Mesenteric fat pad (tissue), 1 donor: ENCODE results near the gene PDLIM5. TPM values are rescaled to one million over a fixed set of nuclear protein-coding genes. Genes with fewer than 3 reads are reported as not detected.
"Not testable (repeated sequence)": the region's sequence is repeated elsewhere in the genome, so short reads cannot be mapped to it uniquely, and the experiment has no call there.

Source experiments
- DNase-seq: peaks from one replicate; pipeline ENCODE4 v3.0.0-alpha.2; 2020; ENCODE audit warnings: low spot score
- total RNA-seq: library from RNA; stranded (reverse); fragmentation: NEBNext Ultra II Directional; extraction: Animal tissue kit (Norgen Biotek cat#: 25700); gene quantifications from one replicate; pipeline ENCODE4 v1.2.1, GENCODE V29; 2021
- donor health status: DM: yes; HTN: yes; CAD: no.

The PDLIM5 gene
- total RNA-seq, 1 donor from 2014 or later = 125 TPM

DNA sequence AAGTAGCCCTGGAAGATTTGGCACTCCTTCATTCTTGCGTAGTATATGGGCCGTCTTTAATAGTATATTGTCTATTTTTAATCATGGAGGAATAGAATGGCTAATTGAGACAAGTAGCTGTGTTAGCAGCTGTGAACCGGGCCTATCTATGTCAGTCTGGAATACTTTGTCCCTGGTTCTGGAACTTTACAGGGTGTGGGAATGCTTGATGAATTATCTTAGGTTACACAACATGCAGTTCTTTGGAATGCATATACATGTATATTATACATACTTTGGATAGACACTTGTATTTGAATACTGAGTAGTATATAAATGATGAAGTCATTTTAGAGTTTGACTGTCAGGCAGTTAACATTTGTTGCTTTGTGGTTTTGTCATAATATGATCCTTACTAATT lies 37.4 kb downstream of the PDLIM5 start:
- no peak for DNase-seq

DNA sequence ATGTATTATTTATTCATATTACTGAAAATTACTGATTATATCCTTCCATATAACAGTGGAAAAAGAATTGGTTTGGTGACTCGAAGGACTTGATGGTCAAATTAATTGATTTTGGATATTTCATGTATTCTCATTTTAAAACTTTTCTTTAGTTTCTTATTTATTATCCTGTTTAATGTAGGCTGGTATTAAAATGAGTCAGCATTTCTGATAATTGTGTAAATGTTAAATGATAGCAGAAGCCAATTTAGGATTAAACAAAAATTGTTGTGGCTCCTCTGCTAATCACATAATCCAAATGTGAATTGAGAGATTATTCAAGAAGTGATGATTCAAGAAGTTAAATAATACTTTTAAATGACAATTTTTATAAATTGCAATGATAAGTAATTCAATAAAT lies 38.7 kb downstream of the PDLIM5 start:
- DNase-seq = no peak

DNA sequence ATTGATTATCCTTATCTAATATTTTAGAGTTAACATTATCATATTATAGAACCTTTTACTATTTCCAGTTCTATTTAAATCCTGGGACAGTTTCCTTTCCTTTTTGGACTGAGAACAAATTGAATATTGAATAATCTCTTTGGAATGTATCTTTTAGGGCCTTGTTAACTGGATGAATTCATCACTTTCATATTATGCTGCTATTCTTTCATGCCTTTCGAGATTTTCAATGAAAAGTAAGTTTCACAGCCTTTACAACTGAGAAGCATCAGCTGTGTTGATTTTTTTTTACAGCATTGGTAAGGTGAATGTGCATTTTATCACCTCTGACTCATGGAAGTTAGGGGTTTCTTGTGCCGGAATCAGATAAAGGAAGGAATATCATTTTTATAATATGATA lies 39.6 kb downstream of the PDLIM5 start:
- DNase-seq = no peak

DNA sequence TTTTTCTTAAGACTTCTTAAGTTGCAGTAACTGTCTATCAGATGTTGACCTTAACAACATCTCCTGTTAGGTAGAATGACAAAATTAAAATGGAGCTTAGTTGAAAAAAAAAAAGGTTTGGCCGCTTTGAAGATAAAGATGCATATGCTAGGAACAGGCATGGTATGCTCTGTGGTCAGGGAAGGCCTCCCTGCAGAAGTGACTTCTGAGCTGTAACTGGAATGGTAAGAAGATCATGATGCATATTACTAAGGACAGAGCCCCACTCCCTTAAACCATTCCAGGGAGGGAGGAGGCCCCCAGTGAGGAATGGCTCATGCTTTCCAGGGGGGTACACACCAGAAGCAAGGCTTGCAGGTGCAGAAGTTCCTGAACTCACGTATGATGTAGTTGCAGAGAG lies 43.7 kb downstream of the PDLIM5 start:
- no peak for DNase-seq

DNA sequence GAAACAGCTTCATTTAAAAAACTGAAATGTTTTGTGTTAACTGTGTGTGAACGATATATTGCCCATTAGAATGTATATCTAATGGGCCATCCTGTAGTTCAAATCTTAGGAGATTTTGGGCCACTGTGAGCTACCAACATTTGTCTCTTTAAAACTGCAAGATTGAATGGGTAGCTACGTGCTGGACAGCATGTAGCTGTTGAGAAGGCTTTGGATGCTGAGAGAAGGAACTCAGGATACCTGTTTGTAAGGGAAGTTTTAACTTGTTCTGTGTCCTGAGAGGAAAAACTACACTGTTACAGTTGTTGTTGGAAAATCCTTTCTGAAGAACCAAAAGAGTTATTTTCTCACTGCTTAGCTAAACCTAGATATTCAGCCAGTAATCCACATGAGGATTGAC lies 45.9 kb downstream of the PDLIM5 start:
- no peak for DNase-seq

DNA sequence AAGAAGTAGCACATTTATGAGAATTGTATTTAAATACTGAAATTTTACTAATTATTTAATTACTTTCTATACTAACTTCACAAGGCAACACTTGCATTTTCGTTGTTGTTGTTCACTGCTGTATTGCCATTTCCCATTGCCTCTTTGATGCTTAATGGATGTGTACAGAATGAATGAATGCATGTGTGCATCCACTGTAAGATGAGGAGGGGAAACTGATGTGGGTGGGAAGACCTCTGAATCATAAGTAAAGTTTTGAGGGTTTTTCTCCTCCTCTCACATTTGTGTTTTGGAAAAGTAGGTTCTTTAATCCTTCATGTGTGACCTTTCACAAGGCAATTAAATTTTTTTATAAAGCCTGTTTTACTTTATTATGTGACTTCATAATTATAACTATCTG lies 46.8 kb downstream of the PDLIM5 start:
- no peak for DNase-seq

DNA sequence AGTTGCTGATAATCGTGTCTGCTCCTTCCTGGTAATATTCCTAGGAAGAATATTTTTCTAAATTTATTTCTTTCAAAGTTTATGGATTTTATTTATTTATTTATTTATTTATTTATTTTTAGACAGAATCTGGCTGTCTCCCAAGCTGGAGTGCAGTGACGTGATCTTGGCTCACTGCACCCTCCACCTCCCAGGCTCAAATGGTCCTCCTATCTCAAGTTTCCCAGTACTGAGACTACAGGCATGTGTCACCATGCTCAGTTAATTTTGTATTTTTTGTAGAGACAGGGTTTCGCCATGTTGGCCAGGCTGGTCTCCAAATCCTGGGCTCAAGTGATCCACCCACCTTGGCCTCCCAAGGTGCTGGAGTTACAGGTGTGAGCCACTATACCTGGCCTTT lies 48.9 kb downstream of the PDLIM5 start:
- DNase-seq = no peak

DNA sequence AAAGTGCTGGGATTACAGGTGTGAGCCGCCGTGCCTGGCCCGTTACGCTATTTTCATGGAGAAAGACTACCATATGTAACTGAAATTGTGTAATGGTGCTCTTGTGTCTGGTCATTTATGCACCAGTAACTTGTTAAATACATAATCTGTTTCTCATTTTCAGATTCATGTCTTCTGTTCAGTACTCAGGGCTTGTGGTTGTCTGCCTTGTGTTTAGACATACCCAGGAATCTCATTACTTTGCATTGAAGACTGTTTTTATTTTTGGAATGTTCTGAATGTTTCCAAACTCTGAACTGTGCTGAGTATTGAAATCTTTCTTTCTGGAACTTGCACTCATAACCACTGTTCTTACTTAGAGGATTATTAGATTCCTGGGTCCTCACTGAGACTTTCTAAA lies 52.8 kb downstream of the PDLIM5 start:
- no peak for DNase-seq

DNA sequence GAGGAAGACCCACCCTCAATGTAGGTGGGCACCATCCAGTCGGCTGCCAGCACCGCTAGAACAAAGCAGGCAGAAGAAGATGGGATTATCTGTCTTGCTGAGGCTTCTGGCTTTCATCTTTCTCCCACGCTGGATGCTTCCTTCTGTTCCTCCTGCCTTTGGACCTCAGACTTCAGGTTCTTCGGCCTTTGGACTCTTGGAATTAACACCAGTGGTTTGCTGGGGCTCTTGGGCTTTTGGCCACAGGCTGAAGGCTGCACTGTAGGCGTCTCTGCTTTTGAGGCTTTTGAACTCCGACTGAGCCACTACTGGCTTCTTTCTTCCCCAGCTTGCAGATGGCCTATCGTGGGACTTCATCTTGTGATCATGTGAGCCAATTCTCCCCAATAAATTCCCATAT lies 55.1 kb downstream of the PDLIM5 start:
- DNase-seq = no peak

DNA sequence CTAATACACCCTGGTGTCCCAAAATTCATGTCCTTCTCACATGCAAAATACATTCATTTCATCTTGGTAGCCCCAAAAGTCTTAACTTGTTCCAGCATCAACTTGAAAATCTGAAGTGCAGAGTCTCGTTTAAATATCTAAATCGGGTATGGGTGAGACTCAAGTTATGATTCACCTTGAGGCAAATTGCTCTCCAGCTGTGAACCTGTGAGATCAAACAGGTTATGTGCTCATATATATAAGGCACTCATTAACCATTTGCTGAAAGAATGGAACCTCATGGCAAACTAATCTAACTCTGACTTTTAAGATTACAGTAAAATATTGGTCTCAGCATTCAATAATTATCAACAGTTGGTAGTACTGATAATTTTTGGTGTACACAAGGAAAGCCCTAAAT lies 55.5 kb downstream of the PDLIM5 start:
- no peak for DNase-seq

DNA sequence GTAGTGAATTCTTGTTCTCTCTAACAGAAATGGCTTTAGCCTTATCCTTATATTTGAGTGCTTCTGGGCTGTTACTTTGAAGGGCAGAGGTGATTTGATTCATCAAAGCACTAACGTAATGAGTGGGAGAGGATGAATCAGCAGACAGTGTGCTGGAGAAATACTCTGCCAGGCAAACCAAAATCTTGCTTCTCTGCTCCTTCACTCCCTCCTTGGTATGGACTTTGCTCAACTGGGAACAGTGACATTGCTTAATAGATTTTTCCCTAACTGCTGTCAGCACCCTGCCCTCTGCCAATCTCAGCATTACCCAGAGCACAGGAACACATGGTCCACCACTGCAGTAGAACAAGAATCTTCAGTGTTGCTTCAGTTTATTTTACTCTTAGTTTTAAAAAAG lies 56.0 kb downstream of the PDLIM5 start:
- no peak for DNase-seq

DNA sequence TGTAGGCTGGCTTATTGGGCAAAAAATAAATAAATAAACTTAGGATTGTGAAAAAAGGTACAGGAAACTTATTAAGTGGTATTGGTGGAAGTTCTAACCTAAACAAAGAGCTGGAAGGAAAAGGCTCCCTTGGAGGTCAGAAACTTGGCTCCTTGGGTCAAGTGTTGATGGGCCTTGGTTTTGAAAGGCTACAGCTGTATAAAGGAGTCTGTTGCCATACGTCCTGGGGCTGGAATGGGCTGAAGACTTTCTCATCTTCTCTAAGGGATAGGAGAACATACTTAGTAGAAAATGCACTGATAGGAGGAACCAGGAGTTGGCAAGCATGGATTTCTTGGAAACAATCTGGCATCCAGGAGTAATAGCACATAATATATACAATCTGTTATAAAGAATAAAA lies 56.6 kb downstream of the PDLIM5 start:
- DNase-seq = no peak

DNA sequence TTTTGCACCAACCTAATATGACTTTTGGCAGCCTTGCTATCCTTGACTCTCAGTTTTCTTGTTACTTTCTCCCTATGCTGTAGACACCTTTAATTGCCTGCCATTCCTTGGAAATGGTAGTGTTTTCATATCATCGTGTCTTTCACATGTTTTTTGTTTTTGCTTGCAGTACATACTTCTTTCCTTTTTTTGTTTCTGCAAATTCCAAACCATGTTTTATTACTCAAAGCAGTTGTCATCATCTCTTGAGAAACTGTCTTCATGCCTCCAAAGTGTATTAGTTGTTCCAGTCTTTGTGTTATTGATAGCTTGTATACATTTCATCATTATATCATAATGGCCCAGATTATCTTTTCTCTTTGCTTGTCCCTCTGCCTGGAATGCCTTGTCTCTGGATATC lies 57.1 kb downstream of the PDLIM5 start:
- no peak for DNase-seq

DNA sequence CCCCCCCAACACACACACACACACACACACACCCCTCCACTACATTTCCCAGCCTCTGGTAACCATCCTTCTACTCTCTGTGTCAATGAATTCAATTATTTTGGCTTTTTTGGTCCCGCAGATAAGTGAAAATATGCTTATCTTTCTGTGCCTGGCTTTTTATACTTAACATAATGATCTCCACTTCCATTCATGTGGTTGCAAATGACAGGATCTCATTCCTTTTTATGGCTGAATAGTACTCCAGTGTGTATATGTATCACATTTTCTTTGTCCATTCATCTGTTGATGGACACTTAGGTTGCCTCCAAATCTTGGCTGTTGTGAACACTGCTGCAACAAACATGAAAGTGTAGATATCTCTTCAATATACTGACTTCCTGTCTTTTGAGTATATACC lies 59.8 kb downstream of the PDLIM5 start:
- no peak for DNase-seq

DNA sequence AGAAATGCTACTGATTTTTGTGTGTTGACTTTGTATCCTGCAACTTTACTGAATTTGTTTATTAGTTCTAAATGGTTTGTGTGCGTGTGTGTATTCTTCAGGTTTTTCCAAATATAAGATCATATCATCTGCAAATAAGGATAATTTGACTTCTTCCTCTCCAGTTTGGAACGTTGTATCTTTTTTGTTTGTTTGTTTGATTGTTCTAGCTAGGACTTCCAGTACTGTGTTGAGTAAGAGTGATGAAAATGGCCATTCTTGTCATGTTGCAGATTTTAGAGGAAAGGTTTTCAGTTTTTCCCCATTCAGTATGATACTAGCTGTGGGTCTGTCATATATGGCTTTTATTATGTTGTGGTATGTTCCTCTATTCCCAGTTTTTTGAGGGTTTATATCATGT lies 61.8 kb downstream of the PDLIM5 start:
- DNase-seq = not testable (repeated sequence)

DNA sequence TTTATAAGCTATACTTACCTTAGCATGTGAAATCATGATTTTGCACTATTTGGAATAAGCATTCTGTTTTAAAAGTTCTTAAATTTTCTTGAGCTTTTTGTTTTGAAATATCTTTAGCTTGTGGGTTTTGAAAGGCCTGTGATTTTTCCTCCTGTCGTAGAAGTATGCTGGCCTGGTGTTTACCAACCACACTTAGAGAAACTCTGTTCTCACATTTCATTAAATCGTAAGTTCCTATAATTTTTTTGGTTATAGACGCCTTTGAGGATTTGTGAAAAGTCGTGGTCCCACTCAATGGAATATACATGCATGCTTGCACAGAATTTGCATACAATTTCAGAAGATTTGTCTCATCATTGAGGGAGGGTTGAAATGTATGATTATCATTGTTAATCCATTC lies 63.6 kb downstream of the PDLIM5 start:
- DNase-seq = no peak

DNA sequence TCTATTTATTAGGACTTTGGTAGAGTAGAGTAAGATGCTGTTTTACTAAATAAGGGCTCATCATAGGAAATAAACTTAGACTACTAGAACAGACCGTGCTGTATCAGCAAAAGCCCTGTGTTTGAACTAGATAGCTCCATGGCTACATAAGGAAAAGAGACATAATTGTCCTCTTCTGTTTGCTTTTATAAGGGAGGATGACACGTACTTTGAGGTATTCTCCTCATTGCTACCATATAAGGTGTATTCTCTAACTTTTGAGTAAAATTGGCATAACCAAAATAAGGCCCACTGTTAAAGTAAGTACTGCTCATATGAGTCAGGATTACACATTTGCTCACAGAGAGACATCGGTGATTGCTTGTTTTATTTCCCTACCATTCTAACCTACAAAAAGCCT lies 64.3 kb downstream of the PDLIM5 start:
- no peak for DNase-seq

DNA sequence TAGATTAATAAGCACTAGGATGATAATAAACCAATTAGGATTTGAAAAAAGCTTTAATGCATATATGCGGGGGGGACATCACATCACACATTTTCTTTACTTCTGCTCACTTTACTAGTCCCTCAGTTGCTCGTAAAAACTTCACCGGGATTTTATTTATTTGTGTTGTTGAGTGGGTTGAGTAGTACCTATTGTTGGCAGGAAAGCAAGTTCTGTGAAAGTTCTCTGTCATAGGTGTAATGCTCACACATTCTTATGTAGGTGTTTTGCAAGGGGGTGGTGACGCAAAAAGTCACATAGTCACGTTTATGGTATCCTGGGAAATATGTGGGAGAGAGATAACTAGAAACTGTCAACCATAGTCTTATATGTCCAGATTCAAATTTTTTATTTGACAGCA lies 65.3 kb downstream of the PDLIM5 start:
- DNase-seq = no peak

DNA sequence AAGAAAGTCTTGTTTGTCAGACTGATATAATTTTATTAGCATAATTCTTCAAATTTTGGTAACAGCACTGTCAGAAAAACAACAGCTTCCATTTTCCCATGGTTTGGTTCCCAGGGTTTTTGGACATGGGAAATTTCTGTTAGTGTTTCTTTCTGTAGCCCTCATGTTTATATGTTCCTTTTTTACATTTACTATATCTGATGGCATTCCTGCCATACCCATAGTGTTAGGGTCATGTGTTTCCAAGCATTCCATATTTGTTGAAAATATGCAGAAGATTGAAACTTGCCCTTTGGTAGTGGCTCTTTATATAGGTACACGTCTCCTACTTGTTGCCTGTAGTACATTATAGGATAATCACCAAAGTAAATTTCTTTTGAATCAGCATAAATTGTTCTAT lies 65.8 kb downstream of the PDLIM5 start:
- DNase-seq = no peak

DNA sequence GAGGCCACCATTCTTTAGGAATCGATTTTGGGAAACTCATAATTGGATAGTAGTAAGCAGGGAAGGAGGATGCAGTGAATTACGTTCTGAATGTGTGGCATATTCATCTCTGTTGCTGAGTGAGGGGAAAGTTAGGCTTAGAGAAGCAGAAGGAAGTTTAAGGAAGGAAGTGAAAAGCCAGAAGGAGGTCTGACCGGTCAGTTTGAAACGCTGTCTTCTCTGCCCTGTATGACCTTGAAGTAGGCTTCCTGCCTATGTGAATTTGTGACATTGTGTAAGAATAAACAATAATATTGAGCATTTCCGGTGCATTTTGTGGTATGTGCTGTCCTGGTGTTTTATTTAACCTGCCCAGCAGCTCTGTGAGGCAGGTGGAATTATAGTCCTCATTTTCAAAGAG lies 67.3 kb downstream of the PDLIM5 start:
- DNase-seq = no peak

DNA sequence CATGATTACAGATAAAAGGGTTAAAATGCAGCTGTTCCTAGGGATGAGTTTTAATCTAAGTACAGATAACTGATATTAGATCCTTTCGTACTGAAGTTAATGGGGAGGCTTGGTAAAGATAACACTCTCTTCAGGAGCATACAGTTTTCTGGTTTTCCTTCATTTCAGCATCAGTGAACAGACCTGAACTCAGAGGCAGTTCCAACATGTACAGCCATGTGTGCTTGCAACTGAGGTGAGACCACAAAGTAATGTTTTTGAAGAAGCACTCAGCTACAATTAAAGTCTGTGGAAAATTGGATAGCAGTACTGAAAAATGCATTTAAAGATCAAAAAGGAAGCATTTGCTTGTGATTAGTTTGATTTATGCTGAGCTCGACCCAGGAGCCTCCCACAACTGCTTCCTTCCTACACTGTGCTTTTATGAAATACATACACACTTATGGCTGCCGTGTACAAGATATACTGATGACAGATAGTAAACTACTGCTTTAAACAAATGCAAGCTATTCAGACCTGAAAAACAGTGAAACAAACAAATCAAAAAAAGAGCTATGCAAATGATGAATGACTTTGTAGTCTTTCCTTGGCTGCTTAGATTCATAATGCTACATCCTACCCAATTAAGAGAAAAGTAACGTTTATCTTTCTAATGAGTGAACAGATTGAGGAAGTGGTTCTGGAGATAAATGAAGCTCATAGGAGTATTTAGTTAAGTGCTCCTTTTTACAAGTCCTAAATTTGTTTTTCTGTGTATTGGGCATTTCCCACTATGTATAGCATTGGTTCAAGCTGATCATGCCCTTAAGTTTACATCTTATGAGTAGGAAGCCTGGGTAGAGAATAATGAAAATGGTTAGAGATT lies 68.4 kb downstream of the PDLIM5 start:
- no peak for DNase-seq

DNA sequence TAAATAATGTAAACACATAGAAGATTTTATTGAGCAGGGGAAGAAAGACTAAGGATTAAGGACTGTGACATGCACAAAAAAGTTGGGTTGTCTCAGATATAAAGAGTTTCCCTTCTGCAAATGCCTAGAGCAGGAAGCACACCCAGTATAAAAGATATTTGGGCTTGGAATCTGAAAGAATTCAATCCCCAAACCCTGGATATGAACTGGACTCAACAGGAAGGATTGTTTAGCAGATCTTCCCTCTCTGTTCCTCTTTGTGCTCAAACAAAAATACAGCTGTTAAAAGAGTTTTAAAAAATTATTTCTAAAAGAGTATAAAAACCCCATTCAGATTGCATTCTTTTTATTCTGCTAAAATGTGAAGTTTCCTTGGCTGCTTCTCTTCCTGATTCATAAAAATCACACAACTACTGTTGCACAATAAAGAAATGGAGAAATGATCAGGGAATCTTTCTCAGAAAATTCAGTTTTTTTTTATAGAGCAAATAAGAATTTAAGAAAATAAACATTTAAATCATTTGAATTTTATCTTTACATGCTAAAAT lies 71.4 kb downstream of the PDLIM5 start:
- DNase-seq = no peak

DNA sequence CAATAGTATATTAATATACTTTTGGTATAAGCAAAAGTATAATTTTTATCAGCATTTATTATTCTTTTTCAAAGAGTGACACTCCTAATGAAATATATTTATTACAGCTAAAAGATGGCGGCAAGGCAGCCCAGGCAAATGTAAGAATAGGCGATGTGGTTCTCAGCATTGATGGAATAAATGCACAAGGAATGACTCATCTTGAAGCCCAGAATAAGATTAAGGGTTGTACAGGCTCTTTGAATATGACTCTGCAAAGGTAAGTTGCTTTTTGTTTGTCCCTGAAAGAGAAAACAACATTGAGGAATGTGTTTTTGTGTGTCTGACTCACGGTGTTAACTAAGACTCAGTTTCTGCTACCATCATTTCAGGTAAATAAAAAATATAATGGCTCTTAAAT lies 71.9 kb downstream of the PDLIM5 start:
- DNase-seq = no peak
